PFSK-1 (cell line): Measurements from ENCODE around the gene RWDD4.

Experiments used
- FOXP2 ChIP-seq: optimal IDR thresholded peaks from 2 replicates; pipeline ENCODE3; 2011; ENCODE audit warnings: borderline replicate concordance, control low read depth, inconsistent platforms; ENCODE audit not compliant: insufficient read depth; ENCODE audit errors: extremely low read length, extremely low read depth
- POLR2AphosphoS5 ChIP-seq: IDR thresholded peaks from 2 replicates; pipeline ENCODE4 v1.6.1; 2012; ENCODE audit warnings: low read depth, mild to moderate bottlenecking, control low read depth, low read length, moderate library complexity
- SIN3A ChIP-seq: IDR thresholded peaks from 2 replicates; pipeline ENCODE4 v1.6.1; 2012; ENCODE audit warnings: mild to moderate bottlenecking, low read length, moderate library complexity, borderline replicate concordance; ENCODE audit not compliant: insufficient read depth
- TAF1 ChIP-seq: IDR thresholded peaks from 2 replicates; pipeline ENCODE4 v1.6.1; 2012; ENCODE audit warnings: low read length, control low read depth, borderline replicate concordance; ENCODE audit not compliant: insufficient read depth
- TF ChIP-seq, protein P1 (sequence below), 2 experiments: IDR thresholded peaks; 2 replicates each; pipeline versions ENCODE4 v1.6.1 to v1.8.0; 2011 to 2012; ENCODE audit warnings: low read depth in 2 of 2, low read length in 2 of 2, control low read depth in 1 of 2, inconsistent platforms in 1 of 2, mild to moderate bottlenecking in 1 of 2, moderate library complexity in 1 of 2; ENCODE audit not compliant: insufficient read depth in 1 of 2

Gene RWDD4

DNA sequence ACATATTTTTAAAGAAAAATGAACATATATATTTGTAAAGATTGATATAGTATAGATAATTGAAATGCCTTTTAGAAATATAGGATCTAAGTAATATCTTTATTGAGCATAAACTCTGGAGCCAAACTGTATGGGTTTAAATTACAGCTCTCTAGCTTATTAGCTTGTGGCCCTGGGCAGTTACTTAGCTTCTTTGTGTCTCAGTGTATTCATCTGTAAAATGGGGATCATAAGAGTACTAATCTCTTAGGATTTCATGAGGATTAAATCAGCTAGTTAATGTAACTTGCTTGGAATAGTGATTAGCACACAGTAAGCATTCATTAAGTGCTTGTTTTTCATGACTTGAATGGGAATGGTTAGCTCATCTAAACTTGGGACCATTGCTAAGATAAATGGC lies 32.9 kb upstream of the RWDD4 start:
- TF ChIP-seq FOXP2, result no peak
- TF ChIP-seq, protein P1, sequence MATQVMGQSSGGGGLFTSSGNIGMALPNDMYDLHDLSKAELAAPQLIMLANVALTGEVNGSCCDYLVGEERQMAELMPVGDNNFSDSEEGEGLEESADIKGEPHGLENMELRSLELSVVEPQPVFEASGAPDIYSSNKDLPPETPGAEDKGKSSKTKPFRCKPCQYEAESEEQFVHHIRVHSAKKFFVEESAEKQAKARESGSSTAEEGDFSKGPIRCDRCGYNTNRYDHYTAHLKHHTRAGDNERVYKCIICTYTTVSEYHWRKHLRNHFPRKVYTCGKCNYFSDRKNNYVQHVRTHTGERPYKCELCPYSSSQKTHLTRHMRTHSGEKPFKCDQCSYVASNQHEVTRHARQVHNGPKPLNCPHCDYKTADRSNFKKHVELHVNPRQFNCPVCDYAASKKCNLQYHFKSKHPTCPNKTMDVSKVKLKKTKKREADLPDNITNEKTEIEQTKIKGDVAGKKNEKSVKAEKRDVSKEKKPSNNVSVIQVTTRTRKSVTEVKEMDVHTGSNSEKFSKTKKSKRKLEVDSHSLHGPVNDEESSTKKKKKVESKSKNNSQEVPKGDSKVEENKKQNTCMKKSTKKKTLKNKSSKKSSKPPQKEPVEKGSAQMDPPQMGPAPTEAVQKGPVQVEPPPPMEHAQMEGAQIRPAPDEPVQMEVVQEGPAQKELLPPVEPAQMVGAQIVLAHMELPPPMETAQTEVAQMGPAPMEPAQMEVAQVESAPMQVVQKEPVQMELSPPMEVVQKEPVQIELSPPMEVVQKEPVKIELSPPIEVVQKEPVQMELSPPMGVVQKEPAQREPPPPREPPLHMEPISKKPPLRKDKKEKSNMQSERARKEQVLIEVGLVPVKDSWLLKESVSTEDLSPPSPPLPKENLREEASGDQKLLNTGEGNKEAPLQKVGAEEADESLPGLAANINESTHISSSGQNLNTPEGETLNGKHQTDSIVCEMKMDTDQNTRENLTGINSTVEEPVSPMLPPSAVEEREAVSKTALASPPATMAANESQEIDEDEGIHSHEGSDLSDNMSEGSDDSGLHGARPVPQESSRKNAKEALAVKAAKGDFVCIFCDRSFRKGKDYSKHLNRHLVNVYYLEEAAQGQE (IDR thresholded peaks at IDR 0.05; ENCODE audit: insufficient read depth in 1 of 2, low read depth in 2 of 2, low read length in 2 of 2), result no peak
- no peak for TF ChIP-seq POLR2AphosphoS5
- no peak for TF ChIP-seq TAF1
- no peak for TF ChIP-seq SIN3A

DNA sequence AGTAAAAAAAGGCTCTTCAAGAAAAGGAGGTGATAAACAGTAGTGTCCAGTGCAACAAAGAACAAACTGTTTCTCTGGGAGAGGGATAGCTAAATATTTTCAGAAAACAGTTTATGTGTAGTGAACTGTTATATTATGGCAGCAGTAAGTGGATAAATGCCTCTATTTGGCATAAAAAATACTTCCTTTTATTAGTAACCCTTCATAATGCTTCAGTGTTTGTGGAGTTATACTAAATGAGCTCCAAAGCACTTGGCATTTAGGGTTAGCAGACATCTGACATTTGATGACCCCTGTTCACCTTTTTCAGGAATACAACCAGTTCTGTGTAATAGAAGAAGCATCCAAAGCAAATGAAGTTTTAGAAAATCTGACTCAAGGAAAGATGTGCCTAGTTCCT lies 32.0 kb upstream of the RWDD4 start:
- TF ChIP-seq FOXP2 (no peak), POLR2AphosphoS5 (no peak), TAF1 (no peak), SIN3A (no peak)
- TF ChIP-seq, protein P1 (IDR thresholded peaks at IDR 0.05; ENCODE audit: insufficient read depth in 1 of 2, low read depth in 2 of 2, low read length in 2 of 2), result no peak

DNA sequence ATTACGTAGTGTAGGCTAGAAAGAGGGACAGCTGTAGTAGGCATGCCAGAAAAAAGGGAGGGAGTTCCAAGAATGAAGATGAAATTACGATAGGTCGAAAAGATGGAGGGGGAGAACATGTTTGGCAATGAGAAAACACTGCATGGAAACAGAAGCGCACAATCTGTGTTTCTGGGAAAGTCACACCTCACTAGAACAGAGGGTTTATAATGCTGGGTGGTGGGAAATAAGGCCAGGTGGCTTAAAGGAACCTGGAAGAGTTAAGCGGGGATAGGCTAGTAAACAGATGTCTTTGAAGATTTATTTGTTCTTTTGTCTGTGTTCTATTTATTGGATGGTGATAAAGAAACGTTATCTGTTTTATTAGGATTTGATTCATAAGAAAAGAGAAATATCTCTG lies 29.2 kb upstream of the RWDD4 start:
- TF ChIP-seq TAF1 (no peak), POLR2AphosphoS5 (no peak), SIN3A (no peak), FOXP2 (no peak)
- TF ChIP-seq, protein P1 (IDR thresholded peaks at IDR 0.05; ENCODE audit: insufficient read depth in 1 of 2, low read depth in 2 of 2, low read length in 2 of 2), result no peak

DNA sequence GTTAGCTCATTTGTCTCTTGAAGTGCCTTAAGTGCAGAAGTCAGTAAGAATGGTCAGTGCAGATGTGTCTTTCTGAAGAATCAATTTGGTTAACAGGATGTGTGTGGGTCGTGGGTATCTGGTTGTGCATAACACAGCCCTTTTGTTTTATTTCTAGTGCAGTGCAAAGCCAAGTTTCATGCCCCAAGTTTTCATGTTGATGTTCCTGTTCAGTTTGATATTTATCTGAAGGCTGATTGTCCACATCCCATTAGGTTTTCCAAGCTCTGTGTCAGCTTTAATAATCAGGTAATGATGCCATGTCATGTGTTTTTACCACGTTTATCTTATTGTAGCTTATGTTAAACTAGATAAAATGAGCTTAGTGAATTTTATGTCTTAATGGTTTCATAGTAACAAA lies 27.5 kb upstream of the RWDD4 start:
- TF ChIP-seq TAF1 (no peak), SIN3A (no peak), FOXP2 (no peak), POLR2AphosphoS5 (no peak)
- TF ChIP-seq, protein P1 (IDR thresholded peaks at IDR 0.05; ENCODE audit: insufficient read depth in 1 of 2, low read depth in 2 of 2, low read length in 2 of 2), result no peak

DNA sequence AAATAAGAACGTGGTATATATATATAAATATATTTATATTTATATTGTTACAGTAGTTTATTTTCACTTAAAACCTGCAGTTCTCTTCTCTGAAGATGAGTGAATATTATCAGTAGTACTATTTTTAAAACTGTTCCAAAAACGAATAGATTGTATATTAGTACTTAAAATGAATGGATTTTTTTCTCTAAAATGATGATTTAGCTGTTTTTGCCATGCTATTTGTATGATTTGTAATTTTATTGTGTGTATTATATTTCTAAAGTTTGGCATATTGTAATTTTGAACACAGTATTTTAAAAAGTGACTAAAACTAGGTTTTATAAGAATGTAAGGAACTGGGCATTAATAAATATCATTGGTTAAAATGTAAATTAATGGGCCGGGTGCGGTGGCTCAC lies 22.1 kb upstream of the RWDD4 start:
- TF ChIP-seq TAF1 (no peak), POLR2AphosphoS5 (no peak), SIN3A (no peak), FOXP2 (no peak)
- TF ChIP-seq, protein P1 (IDR thresholded peaks at IDR 0.05; ENCODE audit: insufficient read depth in 1 of 2, low read depth in 2 of 2, low read length in 2 of 2), result no peak
